Measurements from ENCODE around the gene BCL7C.

GRCh38 chr16:30937692-30938091, 43.8 kb upstream of the BCL7C start:
- no peak for TF ChIP-seq CTCF (IDR thresholded peaks at IDR 0.05; ENCODE audit: low read length)
- TF ChIP-seq EZH2 (IDR thresholded peaks at IDR 0.05; ENCODE audit: borderline replicate concordance, low read length) = no peak

Data from OCI-LY1 (cell line).